HCT116 (cell line): ENCODE results near the gene ANKRD39. TPM values are rescaled to one million over a fixed set of nuclear protein-coding genes. Genes with fewer than 3 reads are reported as not detected.

Source experiments
- ATAC-seq: fragments of 200-7000 bp; cut with Tn5 transposase; 2 replicates; pipeline ENCODE4 v1.9.1; 2020; ENCODE audit warnings: mild to moderate bottlenecking, moderate library complexity
- BruUV-seq: library from RNA; stranded (reverse); fragments of 400-500 nt; replicated peaks from 2 replicates; lab custom pipeline; 2021; lab: Mats Ljungman, UMichigan
- CTCF ChIA-PET: fragments of 300-600 bp; sonication (Branson Sonifier 250); formaldehyde crosslinking; loops from one replicate; lab custom pipeline; 2021; ENCODE audit warnings: antibody characterized with exemption; lab: Charles Lee
- POLR2A ChIA-PET: fragments of 300-600, 350-600 bp; sonication (Branson Sonifier 250); formaldehyde crosslinking; loops from one replicate; lab custom pipeline; 2021; ENCODE audit warnings: antibody characterized with exemption; lab: Charles Lee
- RAD21 ChIA-PET, 2 experiments: fragments of 300-600 bp; sonication (Branson Sonifier 250); formaldehyde crosslinking; loops; one replicate each; lab custom pipeline; 2023; ENCODE audit warnings: low total read pairs in 2 of 2; ENCODE audit not compliant: uncharacterized antibody in 2 of 2, unreplicated experiment in 2 of 2, low non-redundant PET in 1 of 2; lab: Charles Lee
- DNase-seq: peaks from one replicate; pipeline ENCODE4 v3.0.0-alpha.2; 2010; ENCODE audit warnings: low read depth, low spot score
- H2AFZ ChIP-seq: fragments of 200-600 bp; shearing (Covaris generic), sonication (generic); 2 replicates; pipeline ENCODE4 v1.6.1; 2017; ENCODE audit warnings: low read depth, mixed run types, mixed read lengths, antibody characterized with exemption, low read length; ENCODE audit not compliant: poor library complexity, severe bottlenecking
- H3K27ac ChIP-seq: 2 replicates; pipeline ENCODE4 v1.5.1; 2012; ENCODE audit warnings: low read depth, low read length
- H3K27me3 ChIP-seq: fragments of 200-600 bp; sonication (generic); 2 replicates; pipeline ENCODE4 v1.6.1; 2016; ENCODE audit warnings: mixed run types, low read length, mixed read lengths; ENCODE audit not compliant: insufficient read depth
- H3K36me3 ChIP-seq, 2 experiments: fragments of 200-500 bp in 1 of 2; fragments of 200-600 bp in 1 of 2; sonication (Bioruptor generic) in 1 of 2; sonication (generic) in 1 of 2; 2 replicates each; pipeline versions ENCODE4 v1.5.1 to v1.6.1; 2014 to 2016; ENCODE audit warnings: low read length in 2 of 2, inconsistent platforms in 1 of 2, mixed read lengths in 1 of 2, mixed run types in 1 of 2; ENCODE audit not compliant: insufficient read depth in 2 of 2, control insufficient read depth in 1 of 2
- H3K4me1 ChIP-seq, 2 experiments: fragments of 200-600 bp in 1 of 2; sonication (generic) in 1 of 2; 2 replicates each; pipeline versions ENCODE4 v1.5.1 to v1.6.1; 2012 to 2017; ENCODE audit warnings: low read length in 2 of 2, inconsistent platforms in 1 of 2, mild to moderate bottlenecking in 1 of 2, mixed read lengths in 1 of 2, mixed run types in 1 of 2, moderate library complexity in 1 of 2; ENCODE audit not compliant: insufficient read depth in 2 of 2, control insufficient read depth in 1 of 2
- H3K4me2 ChIP-seq: fragments of 200-600 bp; sonication (generic); 2 replicates; pipeline ENCODE4 v1.6.1; 2017; ENCODE audit warnings: mixed run types, low read length, mixed read lengths
- H3K4me3 ChIP-seq, 2 experiments: fragments of 200-600 bp in 1 of 2; sonication (generic) in 1 of 2; replicated peaks in 1 of 2; 2 replicates each; pipeline ENCODE4 v1.5.1; 2011 to 2016; ENCODE audit warnings: low read length in 2 of 2, control low read depth in 1 of 2, low read depth in 1 of 2, mild to moderate bottlenecking in 1 of 2, mixed read lengths in 1 of 2, mixed run types in 1 of 2
- H3K79me2 ChIP-seq: fragments of 200-600 bp; sonication (generic); 2 replicates; pipeline ENCODE4 v1.6.1; 2017; ENCODE audit warnings: mild to moderate bottlenecking, mixed run types, low read length, moderate library complexity, mixed read lengths; ENCODE audit not compliant: insufficient read depth
- H3K9ac ChIP-seq: fragments of 200-600 bp; sonication (generic); 2 replicates; pipeline ENCODE4 v1.6.1; 2016; ENCODE audit warnings: low read length, mixed read lengths
- H3K9me2 ChIP-seq: fragments of 200-600 bp; sonication (generic), shearing (Covaris generic); 2 replicates; pipeline ENCODE4 v1.6.1; 2017; ENCODE audit warnings: mixed run types, mild to moderate bottlenecking, moderate library complexity; ENCODE audit not compliant: insufficient read depth
- H3K9me3 ChIP-seq, 2 experiments: fragments of 200-500 bp in 1 of 2; fragments of 200-600 bp in 1 of 2; sonication (Bioruptor generic) in 1 of 2; sonication (generic) in 1 of 2; 2 replicates each; pipeline ENCODE4 v1.6.1; 2014 to 2017; ENCODE audit warnings: low read length in 2 of 2, mixed read lengths in 2 of 2, inconsistent platforms in 1 of 2, low read depth in 1 of 2, mild to moderate bottlenecking in 1 of 2, mixed run types in 1 of 2, moderate library complexity in 1 of 2; ENCODE audit not compliant: control insufficient read depth in 1 of 2, insufficient read depth in 1 of 2
- H4K20me1 ChIP-seq: fragments of 200-600 bp; sonication (generic), shearing (Covaris generic); 2 replicates; pipeline ENCODE4 v1.6.1; 2017; ENCODE audit warnings: mixed run types, mild to moderate bottlenecking, moderate library complexity; ENCODE audit not compliant: insufficient read depth
- CBX3 ChIP-seq: IDR thresholded peaks from 2 replicates; pipeline ENCODE4 v1.6.1; 2012; ENCODE audit warnings: low read depth
- CEBPB ChIP-seq: IDR thresholded peaks from 2 replicates; pipeline ENCODE4 v1.6.1; 2012; ENCODE audit warnings: low read depth
- EGR1 ChIP-seq: IDR thresholded peaks from 2 replicates; pipeline ENCODE4 v1.6.1; 2012; ENCODE audit warnings: low read depth
- ELF1 ChIP-seq: IDR thresholded peaks from 2 replicates; pipeline ENCODE4 v1.6.1; 2012; ENCODE audit warnings: low read depth, borderline replicate concordance
- EZH2 ChIP-seq: fragments of 200-600 bp; sonication (generic); IDR thresholded peaks from 2 replicates; pipeline ENCODE4 v1.6.1; 2017; ENCODE audit warnings: antibody characterized with exemption, mixed run types
- JUND ChIP-seq: IDR thresholded peaks from 2 replicates; pipeline ENCODE4 v1.6.1; 2012
- POLR2A ChIP-seq: IDR thresholded peaks from 2 replicates; pipeline ENCODE4 v1.7.0; 2011; ENCODE audit warnings: borderline replicate concordance; ENCODE audit not compliant: insufficient read depth, insufficient read length; ENCODE audit errors: extremely low read depth
- SP1 ChIP-seq: IDR thresholded peaks from 2 replicates; pipeline ENCODE4 v1.6.1; 2012; ENCODE audit warnings: low read depth
- SRF ChIP-seq: IDR thresholded peaks from 2 replicates; pipeline ENCODE4 v1.6.1; 2012; ENCODE audit warnings: low read depth
- TCF7L2 ChIP-seq: IDR thresholded peaks from 2 replicates; pipeline ENCODE4 v1.7.0; 2011; ENCODE audit warnings: borderline replicate concordance, inconsistent platforms; ENCODE audit not compliant: insufficient read depth, insufficient read length; ENCODE audit errors: extremely low read depth
- YY1 ChIP-seq: IDR thresholded peaks from 2 replicates; pipeline ENCODE4 v1.6.1; 2011; ENCODE audit warnings: low read length, low read depth, moderate library complexity, mild to moderate bottlenecking; ENCODE audit not compliant: insufficient replicate concordance; ENCODE audit errors: extremely low read depth
- ZFX ChIP-seq: fragments of 450-650 bp; IDR thresholded peaks from 2 replicates; pipeline ENCODE4 v1.6.1; 2017
- ZNF274 ChIP-seq: fragments of 200-500 bp; sonication (Bioruptor generic); IDR thresholded peaks from 2 replicates; pipeline ENCODE4 v1.6.1; 2014; ENCODE audit warnings: mild to moderate bottlenecking, low read depth, low read length, inconsistent platforms
- intact Hi-C: fragments of 100-400 bp; cut with micrococcal nuclease; formaldehyde crosslinking; loops from 2 replicates; pipeline ENCODE4 v1.10.0; 2022
- total RNA-seq: library from RNA; stranded (reverse); gene quantifications from one replicate; pipeline ENCODE4 v1.2.1, GENCODE V29; 2021; ENCODE audit not compliant: unreplicated experiment
- TF ChIP-seq, protein P1 (sequence below), 3 experiments: fragments of 200-600 bp in 1 of 3; sonication (generic) in 1 of 3; IDR thresholded peaks in 2 of 3; conservative IDR thresholded peaks in 1 of 3; 2 replicates each; pipeline ENCODE4 v1.5.1; 2012 to 2017; ENCODE audit warnings: low read depth in 2 of 3, low read length in 2 of 3, antibody characterized with exemption in 1 of 3, borderline replicate concordance in 1 of 3, control low read depth in 1 of 3, mild to moderate bottlenecking in 1 of 3, mixed read lengths in 1 of 3, mixed run types in 1 of 3, moderate library complexity in 1 of 3; ENCODE audit not compliant: insufficient read depth in 1 of 3
- TF ChIP-seq, protein P2 (sequence below): IDR thresholded peaks from 2 replicates; pipeline ENCODE4 v1.6.1; 2011; ENCODE audit warnings: mild to moderate bottlenecking, low read length, moderate library complexity; ENCODE audit not compliant: insufficient replicate concordance; ENCODE audit errors: extremely low read depth
- TF ChIP-seq, protein P3 (sequence below): IDR thresholded peaks from 2 replicates; pipeline ENCODE4 v1.6.1; 2012
- TF ChIP-seq, protein P4 (sequence below): IDR thresholded peaks from 2 replicates; pipeline ENCODE4 v1.6.1; 2012; ENCODE audit warnings: low read depth

ANKRD39 gene
- total RNA-seq, 1 experiment from 2014 or later: 24.2 TPM

DNA sequence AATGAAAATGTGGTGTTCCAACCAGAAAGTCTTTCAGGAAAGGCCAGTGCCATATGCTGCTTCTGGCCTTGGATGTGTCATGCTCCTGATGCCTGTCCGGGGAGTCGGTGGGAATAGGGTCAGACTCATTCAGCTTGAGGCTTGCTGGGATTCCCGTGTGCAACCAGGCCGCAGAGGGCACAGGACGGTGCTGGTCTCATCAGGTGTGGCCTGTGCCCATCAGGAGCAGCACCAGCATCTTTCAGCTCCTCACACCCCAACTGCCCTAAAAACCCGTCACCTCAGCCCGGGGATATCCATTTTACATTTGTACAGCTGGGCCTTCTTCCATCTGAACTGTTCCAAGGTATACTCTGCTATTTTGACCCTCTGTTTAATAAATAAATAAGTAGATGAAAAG is 55.1 kb downstream of the ANKRD39 start (continued):
- no peak for TF ChIP-seq YY1
- TF ChIP-seq POLR2A: no peak
- no peak for TF ChIP-seq ELF1
- TF ChIP-seq SRF: no peak
- TF ChIP-seq CEBPB: no peak

DNA sequence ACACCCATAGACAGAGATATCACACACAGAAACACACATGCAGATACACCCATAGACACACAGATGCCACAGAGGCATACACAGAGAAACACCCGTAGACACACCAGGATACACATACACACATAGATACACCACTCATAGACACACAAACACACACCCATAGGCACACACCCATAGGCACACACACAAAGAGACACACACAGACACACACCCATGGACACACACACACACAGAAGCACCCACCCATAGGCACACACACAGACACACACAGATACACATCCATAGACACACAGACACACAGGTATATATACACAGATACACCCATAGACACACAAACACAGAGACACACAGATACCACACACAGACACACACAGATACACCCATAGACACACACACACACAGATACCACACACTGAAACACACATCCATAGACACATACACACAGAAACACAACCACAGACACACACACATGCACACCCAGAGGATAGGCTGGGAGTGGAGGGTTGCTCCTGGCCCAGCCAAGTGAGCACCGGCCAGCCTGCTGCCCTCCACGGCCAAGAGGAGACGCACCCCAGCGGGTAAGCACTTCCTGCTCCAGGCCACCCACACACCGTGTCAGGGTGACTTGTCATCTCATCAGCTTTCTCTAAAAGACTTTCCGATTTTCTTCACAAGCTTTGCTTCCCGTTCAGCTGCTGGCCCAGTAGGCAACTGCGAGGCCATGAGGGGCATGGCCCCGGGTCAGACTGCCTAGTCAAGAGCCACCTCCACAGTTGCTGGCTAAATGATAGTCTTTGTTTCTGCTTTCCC is 55.8 kb downstream of the ANKRD39 start:
- ATAC-seq (no peak), DNase-seq (no peak)
- Histone ChIP-seq H3K4me2 (no peak overlapping the region), H3K27ac (no peak overlapping the region), H3K9me2 (no peaks in the 10 kb centered on the region), H3K9ac (no peak overlapping the region), H3K27me3 (no peaks in the 10 kb centered on the region), H3K4me3 (no peak overlapping the region), H3K4me1 (peaks cover 0 to 5% of the 10 kb centered on the region in 2 experiments; a peak in 1 of 4 replicates), H3K36me3 (peaks cover 0 to 9% of the 10 kb centered on the region in 2 experiments; a peak in 2 of 4 replicates), H3K9me3 (no peaks in the 10 kb centered on the region), H2AFZ (no peak overlapping the region), H4K20me1 (no peaks in the 10 kb centered on the region), H3K79me2 (no peaks in the 10 kb centered on the region)
- ChIA-PET CTCF (interaction anchor here (1.2 kb wide), 1 partner anchor 252 kb away, joined by 3 read pairs; no protein-coding TSS in a partner anchor), RAD21 (no interaction called here), POLR2A (interaction anchor here (0.6 kb wide), 1 partner anchor 93 kb away, joined by 3 read pairs; no protein-coding TSS in a partner anchor)
- no TSS peak for BruUV-seq
- intact Hi-C loops: loop anchor here (2.0 to 5.0 kb wide), 2 partner anchors 199 to 250 kb away; no protein-coding TSS in a partner anchor
- TF ChIP-seq, protein P1, sequence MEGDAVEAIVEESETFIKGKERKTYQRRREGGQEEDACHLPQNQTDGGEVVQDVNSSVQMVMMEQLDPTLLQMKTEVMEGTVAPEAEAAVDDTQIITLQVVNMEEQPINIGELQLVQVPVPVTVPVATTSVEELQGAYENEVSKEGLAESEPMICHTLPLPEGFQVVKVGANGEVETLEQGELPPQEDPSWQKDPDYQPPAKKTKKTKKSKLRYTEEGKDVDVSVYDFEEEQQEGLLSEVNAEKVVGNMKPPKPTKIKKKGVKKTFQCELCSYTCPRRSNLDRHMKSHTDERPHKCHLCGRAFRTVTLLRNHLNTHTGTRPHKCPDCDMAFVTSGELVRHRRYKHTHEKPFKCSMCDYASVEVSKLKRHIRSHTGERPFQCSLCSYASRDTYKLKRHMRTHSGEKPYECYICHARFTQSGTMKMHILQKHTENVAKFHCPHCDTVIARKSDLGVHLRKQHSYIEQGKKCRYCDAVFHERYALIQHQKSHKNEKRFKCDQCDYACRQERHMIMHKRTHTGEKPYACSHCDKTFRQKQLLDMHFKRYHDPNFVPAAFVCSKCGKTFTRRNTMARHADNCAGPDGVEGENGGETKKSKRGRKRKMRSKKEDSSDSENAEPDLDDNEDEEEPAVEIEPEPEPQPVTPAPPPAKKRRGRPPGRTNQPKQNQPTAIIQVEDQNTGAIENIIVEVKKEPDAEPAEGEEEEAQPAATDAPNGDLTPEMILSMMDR (IDR thresholded peaks at IDR 0.05 in 2 of 3, conservative IDR thresholded peaks at IDR 0.05 in 1 of 3; ENCODE audit: borderline replicate concordance in 1 of 3, insufficient read depth in 1 of 3, low read depth in 2 of 3, low read length in 2 of 3): no peak
- TF ChIP-seq SP1: no peak
- no peak for TF ChIP-seq ZNF274
- TF ChIP-seq YY1: no peak
- TF ChIP-seq CEBPB: no peak
- no peak for TF ChIP-seq SRF
- TF ChIP-seq CBX3: no peak
- TF ChIP-seq, protein P2, sequence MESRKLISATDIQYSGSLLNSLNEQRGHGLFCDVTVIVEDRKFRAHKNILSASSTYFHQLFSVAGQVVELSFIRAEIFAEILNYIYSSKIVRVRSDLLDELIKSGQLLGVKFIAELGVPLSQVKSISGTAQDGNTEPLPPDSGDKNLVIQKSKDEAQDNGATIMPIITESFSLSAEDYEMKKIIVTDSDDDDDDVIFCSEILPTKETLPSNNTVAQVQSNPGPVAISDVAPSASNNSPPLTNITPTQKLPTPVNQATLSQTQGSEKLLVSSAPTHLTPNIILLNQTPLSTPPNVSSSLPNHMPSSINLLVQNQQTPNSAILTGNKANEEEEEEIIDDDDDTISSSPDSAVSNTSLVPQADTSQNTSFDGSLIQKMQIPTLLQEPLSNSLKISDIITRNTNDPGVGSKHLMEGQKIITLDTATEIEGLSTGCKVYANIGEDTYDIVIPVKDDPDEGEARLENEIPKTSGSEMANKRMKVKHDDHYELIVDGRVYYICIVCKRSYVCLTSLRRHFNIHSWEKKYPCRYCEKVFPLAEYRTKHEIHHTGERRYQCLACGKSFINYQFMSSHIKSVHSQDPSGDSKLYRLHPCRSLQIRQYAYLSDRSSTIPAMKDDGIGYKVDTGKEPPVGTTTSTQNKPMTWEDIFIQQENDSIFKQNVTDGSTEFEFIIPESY: no peak
- no peak for TF ChIP-seq ZFX
- TF ChIP-seq, protein P3, sequence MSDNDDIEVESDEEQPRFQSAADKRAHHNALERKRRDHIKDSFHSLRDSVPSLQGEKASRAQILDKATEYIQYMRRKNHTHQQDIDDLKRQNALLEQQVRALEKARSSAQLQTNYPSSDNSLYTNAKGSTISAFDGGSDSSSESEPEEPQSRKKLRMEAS: no peak
- no peak for TF ChIP-seq TCF7L2
- TF ChIP-seq EGR1: no peak
- no peak for TF ChIP-seq JUND
- TF ChIP-seq, protein P4, sequence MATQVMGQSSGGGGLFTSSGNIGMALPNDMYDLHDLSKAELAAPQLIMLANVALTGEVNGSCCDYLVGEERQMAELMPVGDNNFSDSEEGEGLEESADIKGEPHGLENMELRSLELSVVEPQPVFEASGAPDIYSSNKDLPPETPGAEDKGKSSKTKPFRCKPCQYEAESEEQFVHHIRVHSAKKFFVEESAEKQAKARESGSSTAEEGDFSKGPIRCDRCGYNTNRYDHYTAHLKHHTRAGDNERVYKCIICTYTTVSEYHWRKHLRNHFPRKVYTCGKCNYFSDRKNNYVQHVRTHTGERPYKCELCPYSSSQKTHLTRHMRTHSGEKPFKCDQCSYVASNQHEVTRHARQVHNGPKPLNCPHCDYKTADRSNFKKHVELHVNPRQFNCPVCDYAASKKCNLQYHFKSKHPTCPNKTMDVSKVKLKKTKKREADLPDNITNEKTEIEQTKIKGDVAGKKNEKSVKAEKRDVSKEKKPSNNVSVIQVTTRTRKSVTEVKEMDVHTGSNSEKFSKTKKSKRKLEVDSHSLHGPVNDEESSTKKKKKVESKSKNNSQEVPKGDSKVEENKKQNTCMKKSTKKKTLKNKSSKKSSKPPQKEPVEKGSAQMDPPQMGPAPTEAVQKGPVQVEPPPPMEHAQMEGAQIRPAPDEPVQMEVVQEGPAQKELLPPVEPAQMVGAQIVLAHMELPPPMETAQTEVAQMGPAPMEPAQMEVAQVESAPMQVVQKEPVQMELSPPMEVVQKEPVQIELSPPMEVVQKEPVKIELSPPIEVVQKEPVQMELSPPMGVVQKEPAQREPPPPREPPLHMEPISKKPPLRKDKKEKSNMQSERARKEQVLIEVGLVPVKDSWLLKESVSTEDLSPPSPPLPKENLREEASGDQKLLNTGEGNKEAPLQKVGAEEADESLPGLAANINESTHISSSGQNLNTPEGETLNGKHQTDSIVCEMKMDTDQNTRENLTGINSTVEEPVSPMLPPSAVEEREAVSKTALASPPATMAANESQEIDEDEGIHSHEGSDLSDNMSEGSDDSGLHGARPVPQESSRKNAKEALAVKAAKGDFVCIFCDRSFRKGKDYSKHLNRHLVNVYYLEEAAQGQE: no peak
- TF ChIP-seq EZH2: no peak
